HG02678 (cell line): ENCODE results near the gene CFC1B.
"Not testable (repeated sequence)": the region's sequence is repeated elsewhere in the genome, so short reads cannot be mapped to it uniquely, and the experiment has no call there.

Source experiments
- ATAC-seq: cut with Tn5 transposase; IDR thresholded peaks from one replicate; pipeline ENCODE4 v1.9.1; 2021; ENCODE audit warnings: mild to moderate bottlenecking, moderate library complexity; ENCODE audit not compliant: unreplicated experiment

CFC1B gene

GRCh38 chr2:130520992-130521391 is at the start of gene CFC1B:
Gene CFC1B (plus strand): TSS chr2:130521222. CDS start chr2:130521485, 263 bp downstream.
- ATAC-seq = not testable (repeated sequence)

GRCh38 chr2:130491073-130491472 is 29.9 kb upstream of the CFC1B start:
- not testable (repeated sequence) for ATAC-seq

- not testable (repeated sequence) for ATAC-seq
Observed at GRCh38 chr2:130509228-130509627, 11.8 kb upstream of the CFC1B start, which contains the start of gene POTEI. Gene POTEI (minus strand): TSS chr2:130509328. CDS start chr2:130509235, 93 bp downstream.

- ATAC-seq = not testable (repeated sequence)
Observed at GRCh38 chr2:130510807-130511746, 9.9 kb upstream of the CFC1B start.

- not testable (repeated sequence) for ATAC-seq
Observed at GRCh38 chr2:130511747-130512451, 9.1 kb upstream of the CFC1B start.

- ATAC-seq = not testable (repeated sequence)
Observed at GRCh38 chr2:130518516-130519106, 2.4 kb upstream of the CFC1B start.

- ATAC-seq = not testable (repeated sequence)
Observed at GRCh38 chr2:130522390-130522789, 1.4 kb downstream of the CFC1B start.

GRCh38 chr2:130527365-130527967 is 6.4 kb downstream of the CFC1B start:
- not testable (repeated sequence) for ATAC-seq

GRCh38 chr2:130529545-130529944 is 8.5 kb downstream of the CFC1B start:
- ATAC-seq = not testable (repeated sequence)

GRCh38 chr2:130530212-130530611 is 9.2 kb downstream of the CFC1B start:
- ATAC-seq = not testable (repeated sequence)

- peak; percentile 78 for ATAC-seq
Observed at GRCh38 chr2:130531225-130531624, 10.2 kb downstream of the CFC1B start.

- peak; percentile 26 for ATAC-seq
Observed at GRCh38 chr2:130531672-130532071, 10.7 kb downstream of the CFC1B start.

- not testable (repeated sequence) for ATAC-seq
Observed at GRCh38 chr2:130536654-130537053, 15.6 kb downstream of the CFC1B start.

- not testable (repeated sequence) for ATAC-seq
Observed at GRCh38 chr2:130538271-130538670, 17.2 kb downstream of the CFC1B start.

- not testable (repeated sequence) for ATAC-seq
Observed at GRCh38 chr2:130542789-130543188, 21.8 kb downstream of the CFC1B start.

- not testable (repeated sequence) for ATAC-seq
Observed at GRCh38 chr2:130543785-130544528, 22.9 kb downstream of the CFC1B start.

GRCh38 chr2:130544978-130545377 is 24.0 kb downstream of the CFC1B start:
- ATAC-seq = not testable (repeated sequence)

- ATAC-seq = not testable (repeated sequence)
Observed at GRCh38 chr2:130548418-130548817, 27.4 kb downstream of the CFC1B start.

- ATAC-seq = not testable (repeated sequence)
Observed at GRCh38 chr2:130549475-130549874, 28.5 kb downstream of the CFC1B start.

GRCh38 chr2:130554178-130554577 is 33.2 kb downstream of the CFC1B start:
- not testable (repeated sequence) for ATAC-seq
